K562 (cell line): Measurements from ENCODE around the gene ATRN. TPM values are rescaled to one million over a fixed set of nuclear protein-coding genes. Genes with fewer than 3 reads are reported as not detected.
"Not testable (repeated sequence)": the region's sequence is repeated elsewhere in the genome, so short reads cannot be mapped to it uniquely, and the experiment has no call there.

Experiments
- ATAC-seq: fragments of 200-7000 bp; cut with Tn5 transposase; 3 replicates; pipeline ENCODE4 v1.9.1; 2020; ENCODE audit warnings: moderate library complexity
- BruUV-seq: library from RNA; stranded (reverse); fragments of 400-500 nt; replicated peaks from 2 replicates; lab custom pipeline; 2021; lab: Mats Ljungman, UMichigan
- CTCF ChIA-PET: fragments of 300-600 bp; formaldehyde crosslinking; extraction: SDS; loops from one replicate; lab custom pipeline; 2021; ENCODE audit warnings: low intra/inter-chr PET ratio; lab: Yijun Ruan, JAX
- POLR2A ChIA-PET: fragments of 300-600, 350-650 bp; sonication (Branson Sonifier 250); formaldehyde crosslinking; extraction: SDS; loops from one replicate; lab custom pipeline; 2021; ENCODE audit warnings: antibody characterized with exemption, inconsistent platforms; lab: Yijun Ruan, JAX
- DNase-seq, 4 experiments: peaks; one replicate each; pipeline versions ENCODE4 v3.0.0 to v3.0.0-alpha.2; 2011 to 2018; ENCODE audit warnings: low spot score in 3 of 4, mixed read lengths in 3 of 4; ENCODE audit errors: extremely low read depth in 1 of 4
- FAIRE-seq: peaks from 2 replicates; lab custom pipeline; 2011; peaks lifted over from hg19 to GRCh38; lab: Jason Lieb, UNC
- H2AFZ ChIP-seq: 2 replicates; pipeline ENCODE4 v1.6.0; 2011; ENCODE audit warnings: low read depth, low read length, control low read depth, inconsistent platforms
- H3K27ac ChIP-seq: fragments of 200-600 bp; 3 replicates; pipeline ENCODE4 v1.8.0; 2011; ENCODE audit warnings: low read depth, mild to moderate bottlenecking, control low read depth, inconsistent platforms, low read length, moderate library complexity, mixed read lengths; ENCODE audit errors: extremely low read depth
- H3K27me3 ChIP-seq, 2 experiments: fragments of 300-600 bp in 1 of 2; 2 replicates in 1 of 2; 3 replicates in 1 of 2; pipeline versions ENCODE4 v1.6.0 to v1.8.0; 2011; ENCODE audit warnings: inconsistent platforms in 2 of 2, low read length in 2 of 2, mild to moderate bottlenecking in 1 of 2, mixed read lengths in 1 of 2, moderate library complexity in 1 of 2; ENCODE audit not compliant: control insufficient read depth in 2 of 2, insufficient read depth in 2 of 2
- H3K36me3 ChIP-seq: fragments of 300-600 bp; 3 replicates; pipeline ENCODE4 v1.8.0; 2011; ENCODE audit warnings: mild to moderate bottlenecking, low read length, inconsistent platforms; ENCODE audit not compliant: control insufficient read depth, insufficient read depth
- H3K4me1 ChIP-seq, 2 experiments: fragments of 200-600 bp in 1 of 2; replicated peaks in 1 of 2; 2 replicates in 1 of 2; 3 replicates in 1 of 2; pipeline versions ENCODE4 v1.5.1 to v1.8.0; 2011; ENCODE audit warnings: inconsistent platforms in 2 of 2, low read length in 2 of 2, mild to moderate bottlenecking in 1 of 2, mixed read lengths in 1 of 2, moderate library complexity in 1 of 2; ENCODE audit not compliant: control insufficient read depth in 2 of 2, insufficient read depth in 2 of 2
- H3K4me2 ChIP-seq: 2 replicates; pipeline ENCODE4 v1.6.1; 2011; ENCODE audit warnings: low read length, control low read depth, inconsistent platforms, mixed read lengths; ENCODE audit not compliant: insufficient read depth
- H3K4me3 ChIP-seq: fragments of 200-600 bp; sonication (generic), shearing (Covaris generic); 2 replicates; pipeline ENCODE4 v1.5.1; 2016; ENCODE audit warnings: control low read depth, inconsistent platforms
- H3K79me2 ChIP-seq: fragments of 200-600 bp; 3 replicates; pipeline ENCODE4 v1.8.0; 2011; ENCODE audit warnings: low read length, inconsistent platforms; ENCODE audit not compliant: control insufficient read depth, insufficient read depth
- H3K9ac ChIP-seq, 2 experiments: 2 replicates each; pipeline versions ENCODE4 v1.6.0 to v1.6.1; 2011; ENCODE audit warnings: low read depth in 2 of 2, low read length in 2 of 2, control low read depth in 1 of 2, inconsistent platforms in 1 of 2, mild to moderate bottlenecking in 1 of 2, mixed read lengths in 1 of 2; ENCODE audit not compliant: insufficient read depth in 1 of 2
- H3K9me1 ChIP-seq: one replicate; pipeline ENCODE4 v1.6.0; 2011; ENCODE audit warnings: inconsistent platforms, mild to moderate bottlenecking, low read length, moderate library complexity; ENCODE audit not compliant: control insufficient read depth, insufficient read depth
- H3K9me3 ChIP-seq: replicated peaks from 2 replicates; pipeline ENCODE4 v1.5.1; 2011; ENCODE audit warnings: low read depth, low read length, inconsistent platforms; ENCODE audit not compliant: control insufficient read depth, insufficient read depth
- H4K20me1 ChIP-seq: replicated peaks from 2 replicates; pipeline ENCODE4 v1.6.1; 2011; ENCODE audit warnings: low read length, inconsistent platforms, mixed read lengths; ENCODE audit not compliant: control insufficient read depth, insufficient read depth
- C11orf30 ChIP-seq: fragments of 450-650 bp; IDR thresholded peaks from 2 replicates; pipeline ENCODE4 v1.6.1; 2016; ENCODE audit warnings: low read depth, mild to moderate bottlenecking
- JUN ChIP-seq, 2 experiments: sonication (generic) in 1 of 2; formaldehyde crosslinking in 1 of 2; IDR thresholded peaks; 2 replicates each; pipeline versions ENCODE4 v1.6.1 to v1.8.0; 2012 to 2022; ENCODE audit warnings: borderline replicate concordance in 2 of 2, mild to moderate bottlenecking in 2 of 2, improper control_type of control experiment in 1 of 2, low read depth in 1 of 2, low read length in 1 of 2, missing genetic modification reagents in 1 of 2
- LCOR ChIP-seq: sonication (generic); formaldehyde crosslinking; IDR thresholded peaks from 2 replicates; pipeline ENCODE4 v1.8.0; 2022; ENCODE audit warnings: mild to moderate bottlenecking, missing genetic modification reagents
- MAFF ChIP-seq: IDR thresholded peaks from 2 replicates; pipeline ENCODE4 v1.6.1; 2012; ENCODE audit warnings: low read length, improper control_type of control experiment
- MAFG ChIP-seq: fragments of 450-650 bp; conservative IDR thresholded peaks from 2 replicates; pipeline ENCODE4 v1.6.1; 2016; ENCODE audit warnings: missing genetic modification characterization, missing compliant biosample characterization
- RBM17 ChIP-seq: fragments of 200-400 bp; formaldehyde crosslinking; IDR thresholded peaks from 2 replicates; pipeline ENCODE4 v1.6.1; 2017; ENCODE audit warnings: low read depth, mild to moderate bottlenecking, low read length, borderline replicate concordance
- TAL1 ChIP-seq: fragments of 450-650 bp; IDR thresholded peaks from 2 replicates; pipeline ENCODE4 v1.6.1; 2016; ENCODE audit warnings: mild to moderate bottlenecking
- THRAP3 ChIP-seq: fragments of 450-650 bp; IDR thresholded peaks from 2 replicates; pipeline ENCODE4 v1.6.1; 2016; ENCODE audit warnings: mild to moderate bottlenecking, inconsistent platforms, borderline replicate concordance
- ZBTB33 ChIP-seq: sonication (generic); formaldehyde crosslinking; IDR thresholded peaks from 2 replicates; pipeline ENCODE4 v1.8.1; 2023; ENCODE audit warnings: mild to moderate bottlenecking, missing genetic modification reagents
- ZFP1 ChIP-seq: fragments of 450-650 bp; formaldehyde crosslinking; IDR thresholded peaks from 2 replicates; pipeline ENCODE4 v1.4.0; 2020; ENCODE audit warnings: mild to moderate bottlenecking, mixed read lengths
- ZNF316 ChIP-seq: fragments of 450-650 bp; IDR thresholded peaks from 2 replicates; pipeline ENCODE4 v1.6.1; 2016
- WGBS: fragments of 100-300 bp; shearing (Covaris generic); methylation state at CpG from one replicate; pipeline ENCODE4 v1.1.6; 2016; ENCODE audit warnings: low coverage, mixed read lengths; ENCODE audit not compliant: insufficient coverage; ENCODE audit errors: missing lambda C conversion rate; 5-methylcytosine and 5-hydroxymethylcytosine counted together
- in situ Hi-C: fragments of 300-500 bp; cut with MboI; formaldehyde crosslinking; loops from 4 replicates; pipeline ENCODE4 v1.15.0; 2018; ENCODE audit warnings: inconsistent platforms, mixed read lengths
- intact Hi-C: fragments of 100-400 bp; cut with micrococcal nuclease; formaldehyde crosslinking; loops from 2 replicates; pipeline ENCODE4 v1.14.2; 2022
- polyA plus RNA-seq, 8 experiments: library from polyadenylated mRNA; depleted of rRNA in 4 of 8; stranded (reverse) in 5 of 8; unstranded in 3 of 8; fragments of >200 nt; fragmentation: Nextera tagmentation in 2 of 8; fragmentation: Illumina TruSeq in 1 of 8; extraction: Ambion mirVana in 2 of 8; extraction: Trizol in 1 of 8; gene quantifications; 2 replicates each; pipeline versions ENCODE4 v1.2.1 to v1.2.3, GENCODE V29; 2011 to 2014; ENCODE audit warnings: inconsistent platforms in 1 of 8, missing spikeins in 1 of 8
- total RNA-seq, 7 experiments: library from RNA; depleted of rRNA in 6 of 7; stranded (reverse); fragments of >200 nt in 6 of 7; fragmentation: Illumina TruSeq in 2 of 7; extraction: Trizol in 2 of 7; gene quantifications; 2 replicates each; pipeline versions ENCODE4 v1.2.1 to v1.2.3, GENCODE V29; 2011 to 2021; ENCODE audit warnings: low replicate concordance in 1 of 7
- TF ChIP-seq, protein P1 (sequence below): fragments of 250-450 bp; sonication (Bioruptor Pico); IDR thresholded peaks from 2 replicates; pipeline ENCODE4 v1.9.0; 2021; ENCODE audit warnings: mild to moderate bottlenecking, inconsistent platforms

The ATRN gene
- total and polyA plus RNA-seq, 9 of the 15 experiments (the other 6 are each of a cell fraction or from before 2014, with no cell fraction given): 0.69 to 16.5 (median 7.6) TPM

DNA sequence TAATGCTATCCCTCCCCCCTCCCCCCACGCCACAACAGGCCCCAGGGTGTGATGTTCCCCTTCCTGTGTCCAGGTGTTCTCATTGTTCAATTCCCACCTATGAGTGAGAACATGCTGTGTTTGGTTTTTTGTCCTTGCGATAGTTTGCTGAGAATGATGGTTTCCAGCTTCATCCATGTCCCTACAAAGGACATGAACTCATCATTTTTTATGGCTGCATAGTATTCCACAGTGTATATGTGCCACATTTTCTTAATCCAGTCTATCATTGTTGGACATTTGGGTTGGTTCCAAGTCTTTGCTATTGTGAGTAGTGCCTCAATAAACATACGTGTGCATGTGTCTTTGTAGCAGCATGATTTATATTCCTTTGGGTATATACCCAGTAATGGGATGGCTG, 41.4 kb downstream of the ATRN start:
- CTCF ChIA-PET, H3K9me3 ChIP-seq, H3K4me2 ChIP-seq, H3K27ac ChIP-seq, H3K4me3 ChIP-seq, H3K9ac ChIP-seq, BruUV-seq, ATAC-seq, H3K79me2 ChIP-seq, intact Hi-C loops, POLR2A ChIA-PET, H3K9me1 ChIP-seq, DNase-seq, FAIRE-seq, H3K27me3 ChIP-seq, H2AFZ ChIP-seq, H3K36me3 ChIP-seq, H3K4me1 ChIP-seq, H4K20me1 ChIP-seq, in situ Hi-C loops: not testable (repeated sequence)
- no CpG with 5 or more reads among the region's 3 CpGs for WGBS

DNA sequence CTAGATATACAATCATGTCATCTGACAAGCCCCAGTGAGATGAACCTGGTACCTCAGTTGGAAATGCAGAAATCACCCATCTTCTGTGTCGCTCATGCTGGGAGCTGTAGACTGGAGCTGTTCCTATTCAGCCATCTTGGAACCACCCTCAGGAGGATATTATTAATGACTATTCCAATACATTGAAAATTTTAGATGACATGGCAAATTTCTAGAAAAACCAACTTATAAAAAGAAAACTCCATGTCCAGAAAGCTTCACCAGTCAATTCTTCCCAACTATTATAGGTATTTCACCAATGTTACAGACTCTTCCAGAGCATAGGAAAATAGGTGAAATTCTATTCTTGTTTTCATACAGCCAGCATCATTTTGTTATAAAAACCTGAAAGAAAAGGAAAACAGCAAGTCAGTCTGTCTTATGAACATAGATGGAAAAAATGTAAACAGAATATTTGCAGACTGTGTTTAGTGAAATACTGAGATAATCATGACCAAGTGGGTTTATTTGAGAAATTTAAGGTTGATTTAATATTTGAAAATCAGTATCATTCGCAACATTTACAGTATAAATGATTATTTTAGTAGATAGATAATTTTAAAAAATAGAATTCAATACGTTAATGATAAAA, 43.3 kb downstream of the ATRN start:
- BruUV-seq: no TSS peak

More for the DNA sequence above, 43.3 kb downstream of the ATRN start:
- 72% methylated on average over 3 of the region's 3 CpGs for WGBS
- DNase-seq (no peak), ATAC-seq (no peak), FAIRE-seq (no peak)
- no peak overlapping the region for H3K4me2 ChIP-seq
- ChIA-PET CTCF (no interaction called here), POLR2A (no interaction called here)
- no peaks in the 10 kb centered on the region for H4K20me1 ChIP-seq
- H3K4me1 ChIP-seq: no peaks in the 10 kb centered on the region
- TF ChIP-seq TAL1 (no peak), ZBTB33 (no peak), C11orf30 (peak; percentile 46; the same call in 1 of the 2 replicates), THRAP3 (no peak), JUN (IDR thresholded peaks at IDR 0.05; ENCODE audit: borderline replicate concordance, low read depth, low read length) (no peak), JUN (CRISPR knock-in tag; IDR thresholded peaks at IDR 0.05; ENCODE audit: borderline replicate concordance) (no peak), LCOR (CRISPR knock-in tag) (no peak), RBM17 (no peak), ZNF316 (peak; percentile 68), ZFP1 (CRISPR knock-in tag) (no peak), MAFG (tag) (0 out of 2 replicates have a peak, but pooled peaks have one; percentile 15), MAFF (0 out of 2 replicates have a peak, but pooled peaks have one; percentile 19)
- TF ChIP-seq, protein P1, sequence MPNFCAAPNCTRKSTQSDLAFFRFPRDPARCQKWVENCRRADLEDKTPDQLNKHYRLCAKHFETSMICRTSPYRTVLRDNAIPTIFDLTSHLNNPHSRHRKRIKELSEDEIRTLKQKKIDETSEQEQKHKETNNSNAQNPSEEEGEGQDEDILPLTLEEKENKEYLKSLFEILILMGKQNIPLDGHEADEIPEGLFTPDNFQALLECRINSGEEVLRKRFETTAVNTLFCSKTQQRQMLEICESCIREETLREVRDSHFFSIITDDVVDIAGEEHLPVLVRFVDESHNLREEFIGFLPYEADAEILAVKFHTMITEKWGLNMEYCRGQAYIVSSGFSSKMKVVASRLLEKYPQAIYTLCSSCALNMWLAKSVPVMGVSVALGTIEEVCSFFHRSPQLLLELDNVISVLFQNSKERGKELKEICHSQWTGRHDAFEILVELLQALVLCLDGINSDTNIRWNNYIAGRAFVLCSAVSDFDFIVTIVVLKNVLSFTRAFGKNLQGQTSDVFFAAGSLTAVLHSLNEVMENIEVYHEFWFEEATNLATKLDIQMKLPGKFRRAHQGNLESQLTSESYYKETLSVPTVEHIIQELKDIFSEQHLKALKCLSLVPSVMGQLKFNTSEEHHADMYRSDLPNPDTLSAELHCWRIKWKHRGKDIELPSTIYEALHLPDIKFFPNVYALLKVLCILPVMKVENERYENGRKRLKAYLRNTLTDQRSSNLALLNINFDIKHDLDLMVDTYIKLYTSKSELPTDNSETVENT (CRISPR knock-in tag): no peak
- H2AFZ ChIP-seq: no peak overlapping the region
- in situ Hi-C loops (no loop called here), intact Hi-C loops (no loop called here)
- no peak overlapping the region for H3K27ac ChIP-seq
- H3K9me1 ChIP-seq: no peaks in the 10 kb centered on the region
- no peaks in the 10 kb centered on the region for H3K9me3 ChIP-seq
- H3K4me3 ChIP-seq: no peak overlapping the region
- H3K79me2 ChIP-seq: no peaks in the 10 kb centered on the region
- no peak overlapping the region for H3K9ac ChIP-seq
- no peaks in the 10 kb centered on the region for H3K27me3 ChIP-seq
- H3K36me3 ChIP-seq: no peaks in the 10 kb centered on the region
